ENCODE measurements around the gene ACAA2. TPM values are rescaled to one million over a fixed set of nuclear protein-coding genes. Genes with fewer than 3 reads are reported as not detected.

The ACAA2 gene
- total and polyA plus RNA-seq, 2 of the 8 experiments (the other 6 are each of a cell fraction or from before 2014, with no cell fraction given): 63.4 to 151 TPM

GRCh38 chr18:49757513-49758262, 55.6 kb downstream of the ACAA2 start:
- H3K27me3 ChIP-seq (replicated peaks in 1 of 4; ENCODE audit: control insufficient read depth in 3 of 4, extremely low read depth in 1 of 4, insufficient read depth in 3 of 4, low read length in 3 of 4): no peaks in the 10 kb centered on the region
- H2BK120ac ChIP-seq (replicated peaks; ENCODE audit: low read depth, low read length): no peak overlapping the region
- CTCF ChIA-PET (ENCODE audit: partially characterized antibody): interaction anchor here (2.2 kb wide), 1 partner anchor 28 kb away, joined by 16 read pairs; no protein-coding TSS in a partner anchor
- no peak overlapping the region for H4K8ac ChIP-seq (ENCODE audit: extremely low read depth, insufficient read depth, low read length)
- no peak overlapping the region for H3K9ac ChIP-seq (replicated peaks in 1 of 4; ENCODE audit: extremely low read depth in 1 of 4, low read depth in 3 of 4, low read length in 3 of 4)
- H4K91ac ChIP-seq (replicated peaks; ENCODE audit: insufficient read length, low read length): no peak overlapping the region
- H3K56ac ChIP-seq (replicated peaks; ENCODE audit: insufficient read length, low read depth, low read length): no peak overlapping the region
- H3K36me3 ChIP-seq (ENCODE audit: control insufficient read depth in 2 of 4, insufficient read depth in 4 of 4, low read length in 3 of 4): no peaks in the 10 kb centered on the region
- no peak overlapping the region for H2BK20ac ChIP-seq (ENCODE audit: low read length)
- H4K20me1 ChIP-seq (replicated peaks in 1 of 2; ENCODE audit: control insufficient read depth in 1 of 2, insufficient read depth in 2 of 2, low read length in 2 of 2): no peaks in the 10 kb centered on the region
- WGBS, 2 experiments (ENCODE audit: extremely low coverage in 1 of 2, insufficient coverage in 1 of 2, insufficient read length in 1 of 2, insufficient replicate concordance in 2 of 2, low coverage in 1 of 2, low lambda C conversion rate in 2 of 2, missing lambda C conversion rate in 1 of 2): 89% methylated on average over 18 of the region's 23 CpGs; no CpG with 5 or more reads in 1 of the 2 experiments
- no peaks in the 10 kb centered on the region for H3K79me2 ChIP-seq (ENCODE audit: control insufficient read depth in 1 of 2, insufficient read depth in 2 of 2, low read length in 2 of 2)
- H3K23me2 ChIP-seq (ENCODE audit: low read depth, low read length): peaks cover 2% of the 10 kb centered on the region; the same call in 1 of the 2 replicates
- H3K9me3 ChIP-seq (ENCODE audit: insufficient read depth in 2 of 2, low read depth in 1 of 2, low read length in 1 of 2): no peaks in the 10 kb centered on the region
- no peak overlapping the region for H4K5ac ChIP-seq (ENCODE audit: insufficient read length, low read depth, low read length)
- no peak overlapping the region for H3K18ac ChIP-seq (ENCODE audit: extremely low read depth, low read length)
- H3K23ac ChIP-seq (ENCODE audit: insufficient read length): no peak overlapping the region
- no peaks in the 10 kb centered on the region for H3K79me1 ChIP-seq (ENCODE audit: low read depth, low read length)
- H2AFZ ChIP-seq (ENCODE audit: low read length): 0 out of 2 replicates have a peak overlapping the region, but pooled peaks have one; percentile 76
- H2AK5ac ChIP-seq (ENCODE audit: low read depth, low read length): 0 out of 2 replicates have a peak overlapping the region, but pooled peaks have one; percentile 40
- H3K4me2 ChIP-seq (ENCODE audit: insufficient read depth in 1 of 2, low read depth in 2 of 2, low read length in 2 of 2): no peak overlapping the region
- H2BK15ac ChIP-seq (ENCODE audit: low read length): no peak overlapping the region
- H3K4me1 ChIP-seq (replicated peaks in 1 of 4; ENCODE audit: control insufficient read depth in 3 of 4, insufficient read depth in 4 of 4, low read length in 3 of 4): peaks cover 0 to 14% (median 2%) of the 10 kb centered on the region in 4 experiments; a peak in 4 of 7 replicates
- no peak for FAIRE-seq
- POLR2A ChIA-PET (ENCODE audit: partially characterized antibody): no interaction called here
- H2BK5ac ChIP-seq (ENCODE audit: low read depth, low read length): no peak overlapping the region
- no peak overlapping the region for H3K4ac ChIP-seq (replicated peaks; ENCODE audit: insufficient read length, low read depth, low read length)
- H3K27ac ChIP-seq (ENCODE audit: low read depth, low read length): no peak overlapping the region
- DNase-seq (ENCODE audit: low read depth in 1 of 2, low spot score in 2 of 2): peak in 1 of 2 experiments; percentile 63
- H3K14ac ChIP-seq (ENCODE audit: insufficient read length): no peak overlapping the region
- no peak overlapping the region for H3K4me3 ChIP-seq (ENCODE audit: extremely low read depth in 1 of 4, insufficient read depth in 2 of 4, low read depth in 3 of 4, low read length in 4 of 4)
- no peak overlapping the region for H2BK12ac ChIP-seq (ENCODE audit: low read depth, low read length)
- TF ChIP-seq SIRT6 (IDR thresholded peaks at IDR 0.05; ENCODE audit: low read length) (no peak), FOSL1 (IDR thresholded peaks at IDR 0.05; ENCODE audit: insufficient read depth, low read depth, low read length) (no peak), NANOG (IDR thresholded peaks at IDR 0.05; ENCODE audit: insufficient read depth, low read depth, low read length, poor library complexity, severe bottlenecking) (no peak), ATF3 (IDR thresholded peaks at IDR 0.05; ENCODE audit: insufficient read depth, low read depth, low read length) (no peak), POU5F1 (IDR thresholded peaks at IDR 0.05; ENCODE audit: low read depth, low read length) (no peak), ATF2 (IDR thresholded peaks at IDR 0.05; ENCODE audit: low read length) (no peak), TAF7 (optimal IDR thresholded peaks at IDR 0.05; ENCODE audit: borderline replicate concordance, low read depth, low read length) (no peak), POLR2AphosphoS5 (IDR thresholded peaks at IDR 0.05; ENCODE audit: low read depth, low read length) (no peak)
